Neuronal stem cell (in vitro differentiated cells): Measurements from ENCODE around the gene PCID2.

Experiments used
- DNase-seq: peaks from one replicate; pipeline ENCODE4 v3.0.0-alpha.2; 2013; ENCODE audit warnings: low spot score
- H2AFZ ChIP-seq: one replicate; pipeline ENCODE4 v1.6.1; 2013; ENCODE audit warnings: mild to moderate bottlenecking, low read length, inconsistent platforms
- H2AK5ac ChIP-seq: 2 replicates; pipeline ENCODE4 v1.6.1; 2013; ENCODE audit warnings: low read depth, mild to moderate bottlenecking, inconsistent platforms, low read length, moderate library complexity, mixed read lengths
- H2BK120ac ChIP-seq: 2 replicates; pipeline ENCODE4 v1.6.1; 2013; ENCODE audit warnings: low read depth, mild to moderate bottlenecking, inconsistent platforms, low read length, moderate library complexity, mixed read lengths
- H2BK12ac ChIP-seq: one replicate; pipeline ENCODE4 v1.6.1; 2013; ENCODE audit warnings: low read length, inconsistent platforms
- H2BK15ac ChIP-seq: 2 replicates; pipeline ENCODE4 v1.6.1; 2013; ENCODE audit warnings: mild to moderate bottlenecking, low read length, inconsistent platforms, mixed read lengths
- H2BK5ac ChIP-seq: one replicate; pipeline ENCODE4 v1.6.1; 2013; ENCODE audit warnings: inconsistent platforms, mild to moderate bottlenecking, low read length, moderate library complexity
- H3K14ac ChIP-seq: one replicate; pipeline ENCODE4 v1.6.1; 2013; ENCODE audit warnings: low read length, inconsistent platforms
- H3K18ac ChIP-seq: 2 replicates; pipeline ENCODE4 v1.6.1; 2013; ENCODE audit warnings: low read length, inconsistent platforms
- H3K23ac ChIP-seq: 2 replicates; pipeline ENCODE4 v1.6.1; 2013; ENCODE audit warnings: low read depth, mild to moderate bottlenecking, mixed read lengths, low read length, inconsistent platforms; ENCODE audit not compliant: poor library complexity
- H3K27ac ChIP-seq: replicated peaks from 3 replicates; pipeline ENCODE4 v1.5.1; 2013; ENCODE audit warnings: low read length, inconsistent platforms
- H3K27me3 ChIP-seq, 3 experiments: 2 replicates each; pipeline ENCODE4 v1.6.1; 2013; ENCODE audit warnings: low read length in 3 of 3, mild to moderate bottlenecking in 2 of 3, inconsistent platforms in 1 of 3, low read depth in 1 of 3, mixed read lengths in 1 of 3, moderate library complexity in 1 of 3; ENCODE audit not compliant: control insufficient read depth in 3 of 3, insufficient read depth in 3 of 3
- H3K36me3 ChIP-seq, 2 donors: replicated peaks in 1 of 2; 2 replicates each; pipeline ENCODE4 v1.6.1; 2013; ENCODE audit warnings: low read length in 2 of 2; ENCODE audit not compliant: control insufficient read depth in 2 of 2, insufficient read depth in 2 of 2
- H3K4ac ChIP-seq: 2 replicates; pipeline ENCODE4 v1.6.1; 2013; ENCODE audit warnings: inconsistent platforms, mild to moderate bottlenecking, low read length, moderate library complexity
- H3K4me1 ChIP-seq, 2 donors: 1 replicate in 1 of 2; 2 replicates in 1 of 2; pipeline ENCODE4 v1.6.1; 2013; ENCODE audit warnings: low read length in 2 of 2, low read depth in 1 of 2; ENCODE audit not compliant: control insufficient read depth in 2 of 2, insufficient read depth in 1 of 2
- H3K4me2 ChIP-seq: one replicate; pipeline ENCODE4 v1.6.1; 2013; ENCODE audit warnings: mild to moderate bottlenecking, low read length, inconsistent platforms; ENCODE audit not compliant: insufficient read depth, poor library complexity, severe bottlenecking
- H3K4me3 ChIP-seq, 2 donors: 2 replicates each; pipeline ENCODE4 v1.5.1; 2013; ENCODE audit warnings: low read length in 2 of 2, mild to moderate bottlenecking in 2 of 2, inconsistent platforms in 1 of 2, moderate library complexity in 1 of 2
- H3K79me1 ChIP-seq: one replicate; pipeline ENCODE4 v1.6.1; 2013; ENCODE audit warnings: low read depth, mild to moderate bottlenecking, inconsistent platforms, low read length, moderate library complexity
- H3K9ac ChIP-seq: one replicate; pipeline ENCODE4 v1.6.1; 2013; ENCODE audit warnings: mild to moderate bottlenecking, low read depth, low read length, inconsistent platforms; ENCODE audit not compliant: poor library complexity
- H3K9me3 ChIP-seq, 2 donors: replicated peaks in 1 of 2; 2 replicates each; pipeline versions ENCODE3 to v1.6.1; 2013; ENCODE audit warnings: low read length in 2 of 2, mild to moderate bottlenecking in 2 of 2, inconsistent platforms in 1 of 2, low read depth in 1 of 2, mixed read lengths in 1 of 2, moderate library complexity in 1 of 2; ENCODE audit not compliant: control insufficient read depth in 2 of 2, insufficient read depth in 1 of 2
- H4K8ac ChIP-seq: one replicate; pipeline ENCODE4 v1.6.1; 2013; ENCODE audit warnings: low read depth, mild to moderate bottlenecking, inconsistent platforms, low read length, moderate library complexity
- H4K91ac ChIP-seq: one replicate; pipeline ENCODE4 v1.6.1; 2013; ENCODE audit warnings: low read length, low read depth, mild to moderate bottlenecking, inconsistent platforms; ENCODE audit not compliant: poor library complexity
- WGBS, 2 donors: extraction: QIAGEN DNeasy Blood & Tissue Kit; methylation state at CpG; one replicate each; pipeline ENCODE4 v1.1.7; 2013; ENCODE audit warnings: missing lambda C conversion rate in 2 of 2, mixed read lengths in 1 of 2; ENCODE audit not compliant: insufficient read length in 2 of 2, insufficient replicate concordance in 1 of 2; ENCODE audit errors: extremely low coverage in 2 of 2; 5-methylcytosine and 5-hydroxymethylcytosine counted together

Gene PCID2

DNA sequence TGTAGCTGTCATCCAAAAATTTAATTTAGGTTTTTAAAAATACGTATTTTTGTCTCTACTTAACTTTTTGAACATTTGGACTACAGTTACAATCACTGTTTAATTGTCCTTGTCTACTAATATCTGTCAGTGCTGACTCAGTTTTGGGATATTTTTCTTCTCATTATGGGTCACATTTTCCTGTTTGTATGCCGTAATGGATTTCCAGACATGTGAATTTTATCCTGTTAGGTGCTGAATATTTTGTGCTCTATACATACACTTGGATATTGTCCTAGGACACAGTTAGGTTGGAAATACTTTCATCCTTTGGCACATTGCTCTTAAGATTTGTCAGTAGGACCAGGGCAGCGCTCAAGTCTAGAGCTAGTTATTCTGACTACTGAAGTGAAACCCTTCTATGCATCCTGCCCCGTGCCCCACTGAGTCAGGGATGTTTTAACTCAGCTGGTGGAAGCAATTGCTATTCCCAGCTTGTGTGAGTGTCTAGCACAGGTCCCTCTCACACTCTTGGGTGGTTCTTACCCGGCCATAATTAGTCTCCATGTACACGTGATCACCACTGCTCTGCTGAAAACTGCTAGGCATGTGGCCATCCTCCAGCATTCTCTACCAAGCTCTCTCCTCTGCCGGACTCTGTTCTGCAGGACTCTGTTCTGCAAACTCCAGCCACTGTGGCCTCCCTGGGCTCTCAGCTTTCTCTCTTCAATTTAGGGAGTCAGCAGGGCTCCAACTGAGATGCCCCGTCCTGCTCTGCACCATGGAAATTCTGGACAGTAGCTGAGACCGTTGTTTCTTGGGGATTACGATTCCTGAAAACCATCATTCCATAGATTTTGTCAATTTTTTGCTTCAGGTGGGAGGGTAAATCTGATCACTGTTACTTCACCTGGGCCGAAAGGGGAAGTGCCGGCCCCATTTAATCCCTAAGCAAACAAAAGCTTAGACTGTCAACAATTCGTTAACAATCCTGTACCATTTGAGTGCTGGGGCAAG, 38.9 kb downstream of the PCID2 start:
- no peak overlapping the region for H3K4me3 ChIP-seq
- no CpG with 5 or more reads among the region's 13 CpGs for WGBS, 2 donors
- DNase-seq, result no peak
- no peaks in the 10 kb centered on the region for H3K27me3 ChIP-seq
- H2BK12ac ChIP-seq, result no peak overlapping the region
- no peak overlapping the region for H2AK5ac ChIP-seq
- H3K36me3 ChIP-seq, result peaks cover 12 to 64% of the 10 kb centered on the region in 2 donors
- no peak overlapping the region for H2BK120ac ChIP-seq
- H4K8ac ChIP-seq, result no peak overlapping the region
- H3K9me3 ChIP-seq, result peaks cover 0 to 11% of the 10 kb centered on the region in 2 donors
- no peak overlapping the region for H3K14ac ChIP-seq
- H3K27ac ChIP-seq, result peak overlapping the region; percentile 3
- no peak overlapping the region for H3K4me2 ChIP-seq
- no peak overlapping the region for H2AFZ ChIP-seq
- no peak overlapping the region for H2BK15ac ChIP-seq
- H2BK5ac ChIP-seq, result no peak overlapping the region
- peaks cover 0 to 2% of the 10 kb centered on the region in 2 donors for H3K4me1 ChIP-seq
- H3K18ac ChIP-seq, result no peak overlapping the region
- H4K91ac ChIP-seq, result no peak overlapping the region
- no peak overlapping the region for H3K23ac ChIP-seq
- H3K79me1 ChIP-seq, result no peaks in the 10 kb centered on the region
- no peak overlapping the region for H3K9ac ChIP-seq
- H3K4ac ChIP-seq, result no peak overlapping the region

- H3K4me1 ChIP-seq, result peaks cover 0 to 2% of the 10 kb centered on the region in 2 donors
- no peaks in the 10 kb centered on the region for H3K79me1 ChIP-seq
- H2BK120ac ChIP-seq, result no peak overlapping the region
- H4K8ac ChIP-seq, result no peak overlapping the region
- no peak overlapping the region for H3K27ac ChIP-seq
- no peak overlapping the region for H4K91ac ChIP-seq
- no peak overlapping the region for H2BK12ac ChIP-seq
- H3K9ac ChIP-seq, result no peak overlapping the region
- H3K18ac ChIP-seq, result no peak overlapping the region
- H3K4me2 ChIP-seq, result no peak overlapping the region
- no peak overlapping the region for H2BK5ac ChIP-seq
- H3K4ac ChIP-seq, result no peak overlapping the region
- no peaks in the 10 kb centered on the region for H3K27me3 ChIP-seq
- no peak overlapping the region for H2BK15ac ChIP-seq
- no peak overlapping the region for H3K4me3 ChIP-seq
- WGBS, 2 donors, result no CpG with 5 or more reads among the region's 7 CpGs
- peaks cover 12 to 54% of the 10 kb centered on the region in 2 donors for H3K36me3 ChIP-seq
- no peak overlapping the region for H2AK5ac ChIP-seq
- H3K23ac ChIP-seq, result no peak overlapping the region
- peaks cover 0 to 11% of the 10 kb centered on the region in 2 donors for H3K9me3 ChIP-seq
- no peak overlapping the region for H2AFZ ChIP-seq
- H3K14ac ChIP-seq, result no peak overlapping the region
- no peak for DNase-seq
These were observed 40.3 kb downstream of the PCID2 start for GRCh38 chr13:113168211-113168610.

GRCh38 chr13:113167575-113167974, 40.9 kb downstream of the PCID2 start:
- Histone ChIP-seq H3K4me3 (no peak overlapping the region), H3K18ac (no peak overlapping the region), H3K27me3 (no peaks in the 10 kb centered on the region), H3K9me3 (peaks cover 0 to 11% of the 10 kb centered on the region in 2 donors), H2BK15ac (no peak overlapping the region), H3K4ac (no peak overlapping the region), H2BK12ac (no peak overlapping the region), H3K4me1 (peaks cover 0 to 2% of the 10 kb centered on the region in 2 donors), H3K79me1 (peaks cover 1% of the 10 kb centered on the region), H3K14ac (no peak overlapping the region), H4K91ac (no peak overlapping the region), H3K4me2 (no peak overlapping the region), H2BK5ac (no peak overlapping the region), H4K8ac (no peak overlapping the region), H3K27ac (no peak overlapping the region), H2BK120ac (no peak overlapping the region), H2AK5ac (no peak overlapping the region), H3K23ac (no peak overlapping the region), H3K9ac (no peak overlapping the region), H3K36me3 (peaks cover 9 to 48% of the 10 kb centered on the region in 2 donors), H2AFZ (no peak overlapping the region)
- DNase-seq, result no peak
- no CpG with 5 or more reads among the region's 3 CpGs for WGBS, 2 donors

DNA sequence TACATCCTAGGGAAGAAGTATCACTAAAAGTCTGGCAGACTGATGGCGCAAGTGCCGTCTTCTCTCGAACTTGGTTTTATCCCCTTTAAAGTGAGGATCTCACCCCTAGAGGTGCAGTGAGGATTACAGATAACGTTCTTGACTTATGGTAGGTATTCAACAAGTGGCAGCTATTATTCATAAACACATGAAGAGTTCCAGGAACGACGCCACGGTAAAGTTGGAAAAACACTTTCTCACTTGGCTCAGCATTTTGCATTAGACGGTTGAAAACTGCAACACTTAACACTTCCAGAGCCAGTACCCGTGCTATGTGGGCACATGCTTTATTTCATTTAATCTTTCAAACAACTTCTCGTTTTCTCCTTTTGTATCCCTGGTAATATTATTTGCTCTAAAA, 41.3 kb downstream of the PCID2 start:
- Histone ChIP-seq H2BK12ac (no peak overlapping the region), H3K27me3 (no peaks in the 10 kb centered on the region), H4K91ac (no peak overlapping the region), H2BK15ac (no peak overlapping the region), H3K4me3 (no peak overlapping the region), H3K18ac (no peak overlapping the region), H2BK120ac (no peak overlapping the region), H3K9ac (no peak overlapping the region), H2BK5ac (no peak overlapping the region), H3K9me3 (peaks cover 0 to 11% of the 10 kb centered on the region in 2 donors), H3K4me1 (peaks cover 0 to 2% of the 10 kb centered on the region in 2 donors), H4K8ac (no peak overlapping the region), H3K36me3 (peaks cover 6 to 44% of the 10 kb centered on the region in 2 donors), H3K14ac (no peak overlapping the region), H3K4ac (no peak overlapping the region), H3K23ac (no peak overlapping the region), H3K27ac (no peak overlapping the region), H2AFZ (no peak overlapping the region), H3K79me1 (peaks cover 1% of the 10 kb centered on the region), H2AK5ac (no peak overlapping the region), H3K4me2 (no peak overlapping the region)
- WGBS, 2 donors, result no CpG with 5 or more reads among the region's 10 CpGs
- DNase-seq, result no peak
